ENCODE results near the gene SH3RF1. TPM values are rescaled to one million over a fixed set of nuclear protein-coding genes. Genes with fewer than 3 reads are reported as not detected.

SH3RF1 gene
- total RNA-seq, 1 experiment from 2014 or later, result 16.6 TPM

DNA sequence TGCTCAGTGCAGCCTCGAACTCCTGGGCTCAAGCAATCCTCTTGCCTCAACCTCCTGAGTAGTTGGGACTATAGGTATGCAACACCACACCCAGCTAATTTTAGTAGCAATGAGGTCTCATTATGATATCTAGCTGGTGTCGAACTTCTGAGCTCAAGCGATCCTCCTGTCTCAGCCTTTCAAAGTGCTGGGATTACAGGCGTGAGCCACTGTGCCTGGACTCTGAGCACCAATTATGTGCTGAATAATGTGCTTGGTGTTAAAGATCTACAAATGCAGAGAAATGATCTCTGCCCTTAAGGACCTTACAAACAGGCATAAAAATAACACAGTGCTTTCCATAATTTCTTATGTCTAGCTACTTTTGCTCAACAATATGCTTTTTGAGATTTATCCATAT, 131.7 kb downstream of the SH3RF1 start:
- ATAC-seq (no peak), DNase-seq (ENCODE audit: low spot score) (no peak)
- CTCF ChIA-PET, result no interaction called here
- Mint-ChIP-seq H3K27ac (no peak overlapping the region), H3K27me3 (ENCODE audit: low read depth) (no peaks in the 10 kb centered on the region), H3K4me1 (peaks cover 16% of the 10 kb centered on the region), H3K4me3 (no peak overlapping the region), H3K36me3 (peaks cover 21% of the 10 kb centered on the region), H3K9me3 (no peaks in the 10 kb centered on the region)
- no peak for TF ChIP-seq ZNF396 (CRISPR knock-in tag; IDR thresholded peaks at IDR 0.05; ENCODE audit: borderline replicate concordance)
- no peak for TF ChIP-seq NFATC4 (CRISPR knock-in tag; IDR thresholded peaks at IDR 0.05)
- TF ChIP-seq, protein P1, sequence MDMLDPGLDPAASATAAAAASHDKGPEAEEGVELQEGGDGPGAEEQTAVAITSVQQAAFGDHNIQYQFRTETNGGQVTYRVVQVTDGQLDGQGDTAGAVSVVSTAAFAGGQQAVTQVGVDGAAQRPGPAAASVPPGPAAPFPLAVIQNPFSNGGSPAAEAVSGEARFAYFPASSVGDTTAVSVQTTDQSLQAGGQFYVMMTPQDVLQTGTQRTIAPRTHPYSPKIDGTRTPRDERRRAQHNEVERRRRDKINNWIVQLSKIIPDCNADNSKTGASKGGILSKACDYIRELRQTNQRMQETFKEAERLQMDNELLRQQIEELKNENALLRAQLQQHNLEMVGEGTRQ (CRISPR knock-in tag; IDR thresholded peaks at IDR 0.05), result no peak
- TF ChIP-seq ZNF263 (CRISPR knock-in tag; IDR thresholded peaks at IDR 0.05; ENCODE audit: low read depth), result no peak
- TF ChIP-seq NFE2L1 (CRISPR knock-in tag; IDR thresholded peaks at IDR 0.05), result no peak
- TF ChIP-seq CREM (CRISPR knock-in tag; IDR thresholded peaks at IDR 0.05), result no peak
- TF ChIP-seq ZNF232 (CRISPR knock-in tag; IDR thresholded peaks at IDR 0.05), result no peak
- no peak for TF ChIP-seq ZNF416 (CRISPR knock-in tag; IDR thresholded peaks at IDR 0.05)
- TF ChIP-seq, protein P2, sequence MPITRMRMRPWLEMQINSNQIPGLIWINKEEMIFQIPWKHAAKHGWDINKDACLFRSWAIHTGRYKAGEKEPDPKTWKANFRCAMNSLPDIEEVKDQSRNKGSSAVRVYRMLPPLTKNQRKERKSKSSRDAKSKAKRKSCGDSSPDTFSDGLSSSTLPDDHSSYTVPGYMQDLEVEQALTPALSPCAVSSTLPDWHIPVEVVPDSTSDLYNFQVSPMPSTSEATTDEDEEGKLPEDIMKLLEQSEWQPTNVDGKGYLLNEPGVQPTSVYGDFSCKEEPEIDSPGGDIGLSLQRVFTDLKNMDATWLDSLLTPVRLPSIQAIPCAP (CRISPR knock-in tag; IDR thresholded peaks at IDR 0.05), result no peak
- TF ChIP-seq NR2C2 (CRISPR knock-in tag; IDR thresholded peaks at IDR 0.05), result no peak
- TF ChIP-seq MYBL2 (CRISPR knock-in tag; IDR thresholded peaks at IDR 0.05), result no peak
- TF ChIP-seq ZNF671 (CRISPR knock-in tag; IDR thresholded peaks at IDR 0.05), result no peak
- POLR2A ChIA-PET, result interaction anchor here (0.8 kb wide), 1 partner anchor 22 kb away, joined by 3 read pairs; no protein-coding TSS in a partner anchor

DNA sequence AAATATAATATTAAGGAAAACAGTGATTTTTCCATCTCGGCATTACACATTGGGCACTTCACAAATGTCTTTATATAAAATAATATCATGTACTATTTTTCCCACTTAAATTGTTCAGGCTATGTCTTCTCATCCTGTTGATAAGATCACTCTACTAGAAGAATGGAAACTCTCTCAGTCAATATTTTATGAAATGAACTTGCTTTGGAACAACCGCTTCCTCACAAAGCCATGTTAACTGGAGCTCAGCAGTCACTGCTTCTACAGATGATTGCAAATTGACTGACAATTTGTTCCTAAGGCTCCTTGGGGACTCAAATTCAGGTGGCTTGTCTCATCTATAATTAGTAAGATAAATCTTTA, 133.2 kb downstream of the SH3RF1 start:
- ATAC-seq, result no peak
- no peaks in the 10 kb centered on the region for H3K27me3 Mint-ChIP-seq (ENCODE audit: low read depth)
- no peak overlapping the region for H3K4me3 Mint-ChIP-seq
- H3K36me3 Mint-ChIP-seq, result peaks cover 33% of the 10 kb centered on the region
- H3K9me3 Mint-ChIP-seq, result no peaks in the 10 kb centered on the region
- ChIA-PET CTCF (interaction anchor here (0.6 kb wide), 1 partner anchor 127 kb away, joined by 3 read pairs; the partner anchor contains the start of gene CBR4), POLR2A (no interaction called here)
- no peak for DNase-seq (ENCODE audit: low spot score)
- peaks cover 4% of the 10 kb centered on the region for H3K4me1 Mint-ChIP-seq
- no peak overlapping the region for H3K27ac Mint-ChIP-seq
- TF ChIP-seq NFYB (CRISPR knock-in tag; conservative IDR thresholded peaks at IDR 0.05; ENCODE audit: low read depth), result no peak
- no peak for TF ChIP-seq OVOL2 (CRISPR knock-in tag; IDR thresholded peaks at IDR 0.05; ENCODE audit: borderline replicate concordance)
- TF ChIP-seq, protein P3, sequence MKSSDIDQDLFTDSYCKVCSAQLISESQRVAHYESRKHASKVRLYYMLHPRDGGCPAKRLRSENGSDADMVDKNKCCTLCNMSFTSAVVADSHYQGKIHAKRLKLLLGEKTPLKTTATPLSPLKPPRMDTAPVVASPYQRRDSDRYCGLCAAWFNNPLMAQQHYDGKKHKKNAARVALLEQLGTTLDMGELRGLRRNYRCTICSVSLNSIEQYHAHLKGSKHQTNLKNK (CRISPR knock-in tag; IDR thresholded peaks at IDR 0.05), result no peak
- TF ChIP-seq, protein P4, sequence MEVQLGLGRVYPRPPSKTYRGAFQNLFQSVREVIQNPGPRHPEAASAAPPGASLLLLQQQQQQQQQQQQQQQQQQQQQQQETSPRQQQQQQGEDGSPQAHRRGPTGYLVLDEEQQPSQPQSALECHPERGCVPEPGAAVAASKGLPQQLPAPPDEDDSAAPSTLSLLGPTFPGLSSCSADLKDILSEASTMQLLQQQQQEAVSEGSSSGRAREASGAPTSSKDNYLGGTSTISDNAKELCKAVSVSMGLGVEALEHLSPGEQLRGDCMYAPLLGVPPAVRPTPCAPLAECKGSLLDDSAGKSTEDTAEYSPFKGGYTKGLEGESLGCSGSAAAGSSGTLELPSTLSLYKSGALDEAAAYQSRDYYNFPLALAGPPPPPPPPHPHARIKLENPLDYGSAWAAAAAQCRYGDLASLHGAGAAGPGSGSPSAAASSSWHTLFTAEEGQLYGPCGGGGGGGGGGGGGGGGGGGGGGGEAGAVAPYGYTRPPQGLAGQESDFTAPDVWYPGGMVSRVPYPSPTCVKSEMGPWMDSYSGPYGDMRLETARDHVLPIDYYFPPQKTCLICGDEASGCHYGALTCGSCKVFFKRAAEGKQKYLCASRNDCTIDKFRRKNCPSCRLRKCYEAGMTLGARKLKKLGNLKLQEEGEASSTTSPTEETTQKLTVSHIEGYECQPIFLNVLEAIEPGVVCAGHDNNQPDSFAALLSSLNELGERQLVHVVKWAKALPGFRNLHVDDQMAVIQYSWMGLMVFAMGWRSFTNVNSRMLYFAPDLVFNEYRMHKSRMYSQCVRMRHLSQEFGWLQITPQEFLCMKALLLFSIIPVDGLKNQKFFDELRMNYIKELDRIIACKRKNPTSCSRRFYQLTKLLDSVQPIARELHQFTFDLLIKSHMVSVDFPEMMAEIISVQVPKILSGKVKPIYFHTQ (CRISPR knock-in tag; IDR thresholded peaks at IDR 0.05), result no peak
- TF ChIP-seq, protein P5, sequence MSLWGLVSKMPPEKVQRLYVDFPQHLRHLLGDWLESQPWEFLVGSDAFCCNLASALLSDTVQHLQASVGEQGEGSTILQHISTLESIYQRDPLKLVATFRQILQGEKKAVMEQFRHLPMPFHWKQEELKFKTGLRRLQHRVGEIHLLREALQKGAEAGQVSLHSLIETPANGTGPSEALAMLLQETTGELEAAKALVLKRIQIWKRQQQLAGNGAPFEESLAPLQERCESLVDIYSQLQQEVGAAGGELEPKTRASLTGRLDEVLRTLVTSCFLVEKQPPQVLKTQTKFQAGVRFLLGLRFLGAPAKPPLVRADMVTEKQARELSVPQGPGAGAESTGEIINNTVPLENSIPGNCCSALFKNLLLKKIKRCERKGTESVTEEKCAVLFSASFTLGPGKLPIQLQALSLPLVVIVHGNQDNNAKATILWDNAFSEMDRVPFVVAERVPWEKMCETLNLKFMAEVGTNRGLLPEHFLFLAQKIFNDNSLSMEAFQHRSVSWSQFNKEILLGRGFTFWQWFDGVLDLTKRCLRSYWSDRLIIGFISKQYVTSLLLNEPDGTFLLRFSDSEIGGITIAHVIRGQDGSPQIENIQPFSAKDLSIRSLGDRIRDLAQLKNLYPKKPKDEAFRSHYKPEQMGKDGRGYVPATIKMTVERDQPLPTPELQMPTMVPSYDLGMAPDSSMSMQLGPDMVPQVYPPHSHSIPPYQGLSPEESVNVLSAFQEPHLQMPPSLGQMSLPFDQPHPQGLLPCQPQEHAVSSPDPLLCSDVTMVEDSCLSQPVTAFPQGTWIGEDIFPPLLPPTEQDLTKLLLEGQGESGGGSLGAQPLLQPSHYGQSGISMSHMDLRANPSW (CRISPR knock-in tag; conservative IDR thresholded peaks at IDR 0.05; ENCODE audit: low read depth), result no peak
- TF ChIP-seq ZNF121 (CRISPR knock-in tag; IDR thresholded peaks at IDR 0.05), result no peak
- no peak for TF ChIP-seq TEAD1 (CRISPR knock-in tag; IDR thresholded peaks at IDR 0.05)
- TF ChIP-seq ZBTB21 (CRISPR knock-in tag; IDR thresholded peaks at IDR 0.05; ENCODE audit: borderline replicate concordance), result no peak
- TF ChIP-seq NR3C1 (CRISPR knock-in tag; conservative IDR thresholded peaks at IDR 0.05; ENCODE audit: low read depth), result no peak
- TF ChIP-seq, protein P6, sequence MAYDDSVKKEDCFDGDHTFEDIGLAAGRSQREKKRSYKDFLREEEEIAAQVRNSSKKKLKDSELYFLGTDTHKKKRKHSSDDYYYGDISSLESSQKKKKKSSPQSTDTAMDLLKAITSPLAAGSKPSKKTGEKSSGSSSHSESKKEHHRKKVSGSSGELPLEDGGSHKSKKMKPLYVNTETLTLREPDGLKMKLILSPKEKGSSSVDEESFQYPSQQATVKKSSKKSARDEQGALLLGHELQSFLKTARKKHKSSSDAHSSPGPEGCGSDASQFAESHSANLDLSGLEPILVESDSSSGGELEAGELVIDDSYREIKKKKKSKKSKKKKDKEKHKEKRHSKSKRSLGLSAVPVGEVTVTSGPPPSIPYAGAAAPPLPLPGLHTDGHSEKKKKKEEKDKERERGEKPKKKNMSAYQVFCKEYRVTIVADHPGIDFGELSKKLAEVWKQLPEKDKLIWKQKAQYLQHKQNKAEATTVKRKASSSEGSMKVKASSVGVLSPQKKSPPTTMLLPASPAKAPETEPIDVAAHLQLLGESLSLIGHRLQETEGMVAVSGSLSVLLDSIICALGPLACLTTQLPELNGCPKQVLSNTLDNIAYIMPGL (CRISPR knock-in tag; IDR thresholded peaks at IDR 0.05), result no peak
- no peak for TF ChIP-seq ZNF138 (CRISPR knock-in tag; conservative IDR thresholded peaks at IDR 0.05)
- TF ChIP-seq MXD4 (CRISPR knock-in tag; IDR thresholded peaks at IDR 0.05; ENCODE audit: borderline replicate concordance), result no peak
- TF ChIP-seq, protein P7, sequence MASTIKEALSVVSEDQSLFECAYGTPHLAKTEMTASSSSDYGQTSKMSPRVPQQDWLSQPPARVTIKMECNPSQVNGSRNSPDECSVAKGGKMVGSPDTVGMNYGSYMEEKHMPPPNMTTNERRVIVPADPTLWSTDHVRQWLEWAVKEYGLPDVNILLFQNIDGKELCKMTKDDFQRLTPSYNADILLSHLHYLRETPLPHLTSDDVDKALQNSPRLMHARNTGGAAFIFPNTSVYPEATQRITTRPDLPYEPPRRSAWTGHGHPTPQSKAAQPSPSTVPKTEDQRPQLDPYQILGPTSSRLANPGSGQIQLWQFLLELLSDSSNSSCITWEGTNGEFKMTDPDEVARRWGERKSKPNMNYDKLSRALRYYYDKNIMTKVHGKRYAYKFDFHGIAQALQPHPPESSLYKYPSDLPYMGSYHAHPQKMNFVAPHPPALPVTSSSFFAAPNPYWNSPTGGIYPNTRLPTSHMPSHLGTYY (CRISPR knock-in tag; IDR thresholded peaks at IDR 0.05), result no peak
- TF ChIP-seq, protein P8, sequence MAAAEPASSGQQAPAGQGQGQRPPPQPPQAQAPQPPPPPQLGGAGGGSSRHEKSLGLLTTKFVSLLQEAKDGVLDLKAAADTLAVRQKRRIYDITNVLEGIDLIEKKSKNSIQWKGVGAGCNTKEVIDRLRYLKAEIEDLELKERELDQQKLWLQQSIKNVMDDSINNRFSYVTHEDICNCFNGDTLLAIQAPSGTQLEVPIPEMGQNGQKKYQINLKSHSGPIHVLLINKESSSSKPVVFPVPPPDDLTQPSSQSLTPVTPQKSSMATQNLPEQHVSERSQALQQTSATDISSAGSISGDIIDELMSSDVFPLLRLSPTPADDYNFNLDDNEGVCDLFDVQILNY (CRISPR knock-in tag; IDR thresholded peaks at IDR 0.05), result no peak
